ENCODE measurements around the gene ARSK.

The ARSK gene

GRCh38 chr5:95565280-95565920 lies 10.5 kb downstream of the ARSK start:
- DNase-seq: no peak

DNA sequence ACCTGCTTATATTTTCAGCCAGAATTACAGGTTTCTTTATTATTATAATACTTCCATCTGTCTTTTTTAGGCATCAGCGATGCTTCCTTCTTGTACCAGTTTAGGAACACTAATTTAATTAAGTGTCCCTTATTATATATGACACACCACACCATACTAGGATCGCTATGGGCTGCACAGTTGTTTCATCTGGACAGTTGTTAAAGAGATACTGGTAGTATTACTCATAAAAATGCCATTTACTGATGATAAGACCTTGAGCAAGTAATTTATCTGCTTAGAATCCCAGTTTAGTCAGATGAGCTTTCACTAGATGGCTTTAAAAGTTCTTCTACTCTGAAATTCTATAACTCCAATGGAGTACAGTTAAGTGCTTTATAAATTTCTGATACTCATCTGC lies 17.1 kb downstream of the ARSK start:
- DNase-seq: no peak

DNA sequence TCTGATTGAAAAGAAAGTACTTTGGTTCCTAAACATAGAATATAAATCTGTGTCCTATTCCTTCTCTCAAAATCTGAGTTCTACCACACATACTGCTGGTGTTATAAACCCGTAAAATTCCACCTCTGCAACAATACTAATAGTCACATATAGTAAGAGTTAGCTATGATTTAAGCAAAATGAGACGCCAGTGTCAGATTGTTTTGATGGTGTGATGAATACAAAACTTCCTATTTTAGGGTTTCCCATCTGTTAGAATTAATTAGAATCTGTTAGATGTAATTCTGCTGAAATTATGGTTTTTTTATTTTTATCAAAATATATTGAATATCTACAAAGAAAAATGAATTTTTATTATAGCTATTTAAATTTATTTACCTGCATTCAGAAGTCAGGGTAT lies 26.7 kb downstream of the ARSK start:
- no peak for DNase-seq

DNA sequence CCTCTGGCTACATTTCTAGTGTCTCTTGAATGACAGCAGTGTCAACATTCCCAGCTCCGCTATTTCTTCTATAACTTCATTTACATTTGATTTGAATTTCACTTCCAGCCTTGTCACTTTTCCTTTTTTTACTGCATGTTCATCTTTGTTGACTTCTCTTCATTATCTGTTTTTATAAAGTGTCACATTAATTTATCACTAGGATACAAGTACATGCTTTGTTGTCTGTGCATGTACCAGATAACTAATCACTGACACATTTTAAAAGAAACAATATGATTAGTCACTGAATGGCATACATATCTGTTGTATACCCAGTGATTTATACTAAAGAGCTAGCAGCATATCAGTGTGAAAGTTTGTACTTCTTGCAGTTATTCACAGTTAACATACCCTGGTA lies 29.1 kb downstream of the ARSK start:
- DNase-seq: no peak

GRCh38 chr5:95590880-95591279 lies 36.0 kb downstream of the ARSK start:
- no peak for DNase-seq

DNA sequence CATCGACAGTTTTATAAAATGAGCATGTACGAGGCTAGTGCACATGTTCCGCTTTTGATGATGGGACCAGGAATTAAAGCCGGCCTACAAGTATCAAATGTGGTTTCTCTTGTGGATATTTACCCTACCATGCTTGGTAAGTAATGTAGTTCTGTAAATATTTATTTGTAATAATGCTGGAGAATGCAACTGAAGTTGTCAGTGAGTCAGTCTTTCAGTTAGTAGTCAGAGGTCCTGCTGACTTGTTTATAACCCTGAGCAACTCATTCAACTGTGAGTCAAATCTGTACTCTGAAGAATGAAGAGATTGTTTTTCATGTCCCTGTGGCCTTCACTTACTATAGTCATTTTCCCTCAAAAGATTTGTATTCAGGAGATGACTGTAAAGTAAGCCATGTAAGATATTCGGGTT lies 36.6 kb downstream of the ARSK start:
- no peak for DNase-seq

GRCh38 chr5:95595289-95595931 lies 40.5 kb downstream of the ARSK start:
- DNase-seq: no peak

DNA sequence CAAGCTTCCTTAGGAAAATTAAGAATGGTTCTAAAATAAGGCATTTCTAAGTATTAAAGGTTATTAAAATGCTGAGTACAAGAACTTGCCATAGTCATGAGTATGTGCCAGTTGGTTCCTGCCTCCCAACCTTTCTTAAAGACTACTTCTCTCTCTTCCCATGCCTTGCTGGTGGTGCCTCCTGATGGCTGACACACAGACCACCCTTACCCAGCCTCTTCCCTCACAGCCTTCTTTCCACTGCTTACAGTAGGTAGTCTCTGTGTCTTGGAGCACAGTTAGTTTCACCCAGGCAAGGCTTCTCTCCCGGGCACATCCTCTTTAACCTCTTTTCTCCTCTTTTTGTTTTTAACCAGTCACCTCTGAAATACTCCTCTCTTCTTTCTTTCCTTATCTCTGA lies 44.4 kb downstream of the ARSK start:
- DNase-seq: no peak

- DNase-seq: no peak
These were observed 45.7 kb downstream of the ARSK start for GRCh38 chr5:95600557-95600956.

GRCh38 chr5:95605786-95606185 lies 50.9 kb downstream of the ARSK start:
- DNase-seq: no peak

DNA sequence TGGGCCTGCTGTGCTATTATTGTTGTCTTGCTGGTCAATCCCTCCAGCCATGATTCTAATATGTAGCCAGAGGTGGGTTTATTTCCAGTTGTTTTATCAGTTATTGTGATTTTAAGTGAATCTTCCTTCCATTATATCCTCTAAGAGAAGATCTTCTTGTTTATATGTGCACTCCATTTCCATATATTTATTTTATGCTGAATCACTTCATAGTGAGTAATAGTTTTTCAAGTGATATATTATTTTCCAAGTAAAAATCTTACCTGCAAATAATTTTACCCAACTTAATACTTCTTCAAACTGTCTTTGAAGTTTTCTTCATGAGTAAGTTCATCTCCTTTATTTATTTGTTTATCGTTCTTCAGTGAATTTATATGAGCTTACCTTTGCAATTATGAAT lies 51.5 kb downstream of the ARSK start:
- DNase-seq: no peak

- no peak for DNase-seq
These were observed 54.8 kb downstream of the ARSK start for GRCh38 chr5:95609711-95610110.

DNA sequence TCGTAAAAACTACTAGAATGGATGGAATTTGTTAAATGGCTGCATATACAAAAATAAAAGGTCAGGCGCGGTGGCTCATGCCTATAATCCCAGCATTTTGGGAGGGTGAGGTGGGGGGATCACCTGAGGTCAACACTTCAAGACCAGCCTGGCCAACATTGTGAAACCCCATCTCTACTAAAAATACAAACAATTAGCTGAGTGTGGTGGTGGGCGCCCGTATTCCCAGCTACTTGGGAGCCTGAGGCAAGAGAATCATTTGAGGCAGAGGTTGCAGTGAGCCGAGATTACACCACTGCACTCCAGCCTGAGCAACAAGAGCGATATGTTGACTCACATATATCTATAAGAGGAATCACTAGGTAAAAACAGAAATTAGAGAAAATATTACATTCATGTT lies 55.6 kb downstream of the ARSK start:
- DNase-seq: no peak

GRCh38 chr5:95611396-95611795 lies 56.5 kb downstream of the ARSK start:
- DNase-seq: no peak

DNA sequence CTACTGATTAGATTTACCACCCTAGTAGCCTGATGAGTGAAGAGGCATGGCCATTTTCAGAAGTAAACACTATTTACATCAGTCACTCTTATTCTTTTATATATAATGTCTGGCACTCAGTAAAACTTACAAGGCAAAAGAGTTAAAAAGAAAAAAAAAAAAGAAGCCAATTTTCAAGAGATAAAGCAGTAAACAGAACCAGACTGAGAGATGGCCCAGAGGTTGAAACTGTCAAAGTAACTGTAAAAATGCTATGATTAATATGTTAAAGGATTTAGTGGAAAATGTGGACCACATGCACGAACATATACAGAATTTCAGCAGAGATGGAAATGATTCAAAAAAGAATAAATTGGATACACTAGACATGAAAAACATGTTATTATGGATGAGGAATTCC lies 58.6 kb downstream of the ARSK start:
- no peak for DNase-seq

- DNase-seq: no peak
These were observed 60.2 kb downstream of the ARSK start for GRCh38 chr5:95615164-95615467.

- no peak for DNase-seq
These were observed 62.2 kb downstream of the ARSK start for GRCh38 chr5:95617057-95617456.

GRCh38 chr5:95619096-95619495 lies 64.2 kb downstream of the ARSK start:
- DNase-seq: no peak

DNA sequence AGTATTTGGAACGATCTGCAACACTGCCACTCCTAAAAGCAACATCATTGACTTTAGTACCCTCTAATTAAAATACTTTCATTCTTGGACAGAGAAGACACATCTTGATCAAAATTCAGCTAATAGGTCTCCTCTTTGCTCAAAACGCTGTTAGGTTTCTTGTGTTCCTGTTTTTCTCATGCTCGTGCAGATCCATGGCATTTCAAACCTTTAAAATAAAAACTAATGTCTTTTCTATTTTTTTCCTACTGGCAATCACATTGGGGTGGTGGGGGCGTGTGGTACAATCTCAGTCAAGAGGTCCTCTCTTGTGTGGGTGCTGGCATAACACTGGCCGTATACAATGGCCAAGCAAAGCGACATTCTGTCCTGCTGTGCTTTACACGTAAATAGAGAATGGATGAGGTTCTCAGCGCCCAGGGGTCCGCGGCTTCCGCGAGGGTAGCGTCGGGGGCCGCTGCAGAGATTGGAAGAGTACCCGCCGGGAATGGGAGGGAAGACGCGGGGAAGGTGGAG lies 64.7 kb downstream of the ARSK start:
- no peak for DNase-seq

- peak; percentile 88 for DNase-seq
These were observed 65.3 kb downstream of the ARSK start, which contains the start of gene GPR150 for GRCh38 chr5:95620030-95620869. Gene GPR150, plus strand, starts transcription at chr5:95620087. Its CDS starts 189 bp downstream, at chr5:95620276.

- DNase-seq: peak; percentile 83
These were observed 66.3 kb downstream of the ARSK start for GRCh38 chr5:95620870-95621838.

GRCh38 chr5:95621839-95622629 lies 67.1 kb downstream of the ARSK start:
- DNase-seq: peak; percentile 61

Measured in activated CD8-positive, alpha-beta memory T cell treated with anti-CD3 and anti-CD28 coated beads for 24 hours (primary cell).